Measurements from ENCODE around the gene PSMG2. TPM values are rescaled to one million over a fixed set of nuclear protein-coding genes. Genes with fewer than 3 reads are reported as not detected.
A peak's percentile ranks its signal among the peaks of the same experiment; 100 is the strongest.

Gene PSMG2
- total and polyA plus RNA-seq, 2 of the 13 experiments (the other 11 are each of a cell fraction or from before 2014, with no cell fraction given): 53.4 to 94.8 TPM

GRCh38 chr18:12657684-12658425 lies 45.0 kb upstream of the PSMG2 start, which contains the start of gene SPIRE1 (continued):
- TF ChIP-seq DZIP1 (CRISPR knock-in tag; IDR thresholded peaks at IDR 0.05) (peak; percentile 34; the same call in 1 of the 2 replicates), SRSF4 (IDR thresholded peaks at IDR 0.05; ENCODE audit: low read depth, low read length, poor library complexity, severe bottlenecking) (no peak), ZHX1 (CRISPR knock-in tag; IDR thresholded peaks at IDR 0.05; ENCODE audit: low read depth) (peak; percentile 83), GMEB1 (CRISPR knock-in tag; IDR thresholded peaks at IDR 0.05; ENCODE audit: borderline replicate concordance) (no peak), ZKSCAN5 (CRISPR knock-in tag; IDR thresholded peaks at IDR 0.05) (no peak), PHF21A (CRISPR knock-in tag; IDR thresholded peaks at IDR 0.05) (no peak), SP1 (IDR thresholded peaks at IDR 0.05) (no peak), SP1 (CRISPR knock-in tag; IDR thresholded peaks at IDR 0.05) (peak; percentile 64), HOXA3 (CRISPR knock-in tag; IDR thresholded peaks at IDR 0.05) (peak; percentile 35; the same call in 1 of the 2 replicates), YY1 (IDR thresholded peaks at IDR 0.05; ENCODE audit: insufficient read depth, insufficient replicate concordance, low read depth, low read length) (peak; percentile 63), SALL1 (CRISPR knock-in tag; IDR thresholded peaks at IDR 0.05) (peak; percentile 26; the same call in 1 of the 2 replicates), KDM2A (CRISPR knock-in tag; IDR thresholded peaks at IDR 0.05; ENCODE audit: borderline replicate concordance, low read depth) (peak; percentile 40; the same call in 1 of the 2 replicates), ZNF564 (CRISPR knock-in tag; IDR thresholded peaks at IDR 0.05) (0 out of 2 replicates have a peak, but pooled peaks have one; percentile 33), ZNF580 (CRISPR knock-in tag; IDR thresholded peaks at IDR 0.05; ENCODE audit: borderline replicate concordance, low read depth) (no peak), SAFB2 (CRISPR knock-in tag; IDR thresholded peaks at IDR 0.05; ENCODE audit: borderline replicate concordance, low read depth) (peak; percentile 65; the same call in 1 of the 2 replicates)
- TF ChIP-seq, protein P1, sequence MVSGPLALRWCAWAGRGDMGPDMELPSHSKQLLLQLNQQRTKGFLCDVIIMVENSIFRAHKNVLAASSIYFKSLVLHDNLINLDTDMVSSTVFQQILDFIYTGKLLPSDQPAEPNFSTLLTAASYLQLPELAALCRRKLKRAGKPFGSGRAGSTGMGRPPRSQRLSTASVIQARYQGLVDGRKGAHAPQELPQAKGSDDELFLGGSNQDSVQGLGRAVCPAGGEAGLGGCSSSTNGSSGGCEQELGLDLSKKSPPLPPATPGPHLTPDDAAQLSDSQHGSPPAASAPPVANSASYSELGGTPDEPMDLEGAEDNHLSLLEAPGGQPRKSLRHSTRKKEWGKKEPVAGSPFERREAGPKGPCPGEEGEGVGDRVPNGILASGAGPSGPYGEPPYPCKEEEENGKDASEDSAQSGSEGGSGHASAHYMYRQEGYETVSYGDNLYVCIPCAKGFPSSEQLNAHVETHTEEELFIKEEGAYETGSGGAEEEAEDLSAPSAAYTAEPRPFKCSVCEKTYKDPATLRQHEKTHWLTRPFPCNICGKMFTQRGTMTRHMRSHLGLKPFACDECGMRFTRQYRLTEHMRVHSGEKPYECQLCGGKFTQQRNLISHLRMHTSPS (CRISPR knock-in tag; IDR thresholded peaks at IDR 0.05; ENCODE audit: low read depth): no peak
- TF ChIP-seq, protein P2, sequence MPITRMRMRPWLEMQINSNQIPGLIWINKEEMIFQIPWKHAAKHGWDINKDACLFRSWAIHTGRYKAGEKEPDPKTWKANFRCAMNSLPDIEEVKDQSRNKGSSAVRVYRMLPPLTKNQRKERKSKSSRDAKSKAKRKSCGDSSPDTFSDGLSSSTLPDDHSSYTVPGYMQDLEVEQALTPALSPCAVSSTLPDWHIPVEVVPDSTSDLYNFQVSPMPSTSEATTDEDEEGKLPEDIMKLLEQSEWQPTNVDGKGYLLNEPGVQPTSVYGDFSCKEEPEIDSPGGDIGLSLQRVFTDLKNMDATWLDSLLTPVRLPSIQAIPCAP (CRISPR knock-in tag; IDR thresholded peaks at IDR 0.05; ENCODE audit: low read depth): no peak

Measured in HepG2 (cell line).